ENCODE results near the gene TMEM167B.
"Not testable (repeated sequence)": the region's sequence is repeated elsewhere in the genome, so short reads cannot be mapped to it uniquely, and the experiment has no call there.

TMEM167B gene

GRCh38 chr1:109138358-109138757 is 47.8 kb downstream of the TMEM167B start:
- Histone ChIP-seq H2BK120ac (ENCODE audit: insufficient read depth, low read length, poor library complexity) (no peak overlapping the region), H4K91ac (ENCODE audit: low read depth, low read length) (no peak overlapping the region), H3K79me2 (ENCODE audit: control insufficient read depth, insufficient read depth, low read length, poor library complexity) (no peaks in the 10 kb centered on the region), H3K27ac (ENCODE audit: low read depth, low read length) (no peak overlapping the region), H3K4me1 (ENCODE audit: control insufficient read depth in 1 of 2, insufficient read depth in 2 of 2, low read length in 2 of 2) (peaks cover 4 to 6% of the 10 kb centered on the region in 2 experiments), H3K4me3 (ENCODE audit: low read depth, low read length) (no peak overlapping the region), H4K12ac (ENCODE audit: low read depth, low read length) (no peak overlapping the region), H3K18ac (ENCODE audit: low read length) (no peak overlapping the region), H2BK5ac (ENCODE audit: low read depth, low read length, poor library complexity) (no peak overlapping the region), H2BK12ac (ENCODE audit: low read length) (no peak overlapping the region), H3K4me2 (ENCODE audit: low read length) (no peak overlapping the region), H3K4ac (ENCODE audit: low read depth, low read length) (no peak overlapping the region), H2AFZ (ENCODE audit: insufficient read depth, low read length, poor library complexity) (no peak overlapping the region), H4K8ac (ENCODE audit: low read depth, low read length) (no peak overlapping the region), H3K27me3 (ENCODE audit: insufficient read depth, low read length) (no peaks in the 10 kb centered on the region), H3K79me1 (ENCODE audit: low read length) (no peaks in the 10 kb centered on the region), H2AK5ac (ENCODE audit: low read length) (no peak overlapping the region), H3K14ac (ENCODE audit: low read length) (no peak overlapping the region), H3K9ac (ENCODE audit: low read length) (no peak overlapping the region), H3K9me3 (ENCODE audit: insufficient read depth, low read depth, low read length) (no peaks in the 10 kb centered on the region), H3K23ac (ENCODE audit: low read length) (no peak overlapping the region), H3K36me3 (ENCODE audit: control insufficient read depth in 1 of 2, insufficient read depth in 2 of 2, low read length in 2 of 2) (no peaks in the 10 kb centered on the region)
- no CpG with 5 or more reads among the region's 3 CpGs for WGBS (ENCODE audit: extremely low coverage, insufficient coverage, insufficient read length)
- peak; percentile 53 to 69 for DNase-seq

- H3K4me3 ChIP-seq (ENCODE audit: low read depth, low read length), result no peak overlapping the region
- H3K79me2 ChIP-seq (ENCODE audit: control insufficient read depth, insufficient read depth, low read length, poor library complexity), result no peaks in the 10 kb centered on the region
- no peak overlapping the region for H3K4ac ChIP-seq (ENCODE audit: low read depth, low read length)
- no CpG with 5 or more reads among the region's 3 CpGs for WGBS (ENCODE audit: extremely low coverage, insufficient coverage, insufficient read length)
- H3K23ac ChIP-seq (ENCODE audit: low read length), result no peak overlapping the region
- no peak overlapping the region for H3K14ac ChIP-seq (ENCODE audit: low read length)
- H4K12ac ChIP-seq (ENCODE audit: low read depth, low read length), result no peak overlapping the region
- H4K8ac ChIP-seq (ENCODE audit: low read depth, low read length), result no peak overlapping the region
- no peak overlapping the region for H4K91ac ChIP-seq (ENCODE audit: low read depth, low read length)
- H3K9me3 ChIP-seq (ENCODE audit: insufficient read depth, low read depth, low read length), result no peaks in the 10 kb centered on the region
- H2BK5ac ChIP-seq (ENCODE audit: low read depth, low read length, poor library complexity), result no peak overlapping the region
- H2AK5ac ChIP-seq (ENCODE audit: low read length), result no peak overlapping the region
- H2BK12ac ChIP-seq (ENCODE audit: low read length), result no peak overlapping the region
- DNase-seq, result no peak
- H3K18ac ChIP-seq (ENCODE audit: low read length), result no peak overlapping the region
- no peak overlapping the region for H2BK120ac ChIP-seq (ENCODE audit: insufficient read depth, low read length, poor library complexity)
- H3K27ac ChIP-seq (ENCODE audit: low read depth, low read length), result no peak overlapping the region
- no peaks in the 10 kb centered on the region for H3K27me3 ChIP-seq (ENCODE audit: insufficient read depth, low read length)
- H3K4me1 ChIP-seq (ENCODE audit: control insufficient read depth in 1 of 2, insufficient read depth in 2 of 2, low read length in 2 of 2), result peaks cover 4 to 6% of the 10 kb centered on the region in 2 experiments
- no peaks in the 10 kb centered on the region for H3K36me3 ChIP-seq (ENCODE audit: control insufficient read depth in 1 of 2, insufficient read depth in 2 of 2, low read length in 2 of 2)
- H3K79me1 ChIP-seq (ENCODE audit: low read length), result no peaks in the 10 kb centered on the region
- no peak overlapping the region for H3K9ac ChIP-seq (ENCODE audit: low read length)
- H3K4me2 ChIP-seq (ENCODE audit: low read length), result no peak overlapping the region
- H2AFZ ChIP-seq (ENCODE audit: insufficient read depth, low read length, poor library complexity), result no peak overlapping the region
Observed at GRCh38 chr1:109140392-109140791, 49.8 kb downstream of the TMEM167B start.

- no peak overlapping the region for H2AK5ac ChIP-seq (ENCODE audit: low read length)
- no CpG with 5 or more reads among the region's 5 CpGs for WGBS (ENCODE audit: extremely low coverage, insufficient coverage, insufficient read length)
- H4K8ac ChIP-seq (ENCODE audit: low read depth, low read length), result no peak overlapping the region
- no peaks in the 10 kb centered on the region for H3K9me3 ChIP-seq (ENCODE audit: insufficient read depth, low read depth, low read length)
- no peak overlapping the region for H3K4ac ChIP-seq (ENCODE audit: low read depth, low read length)
- H4K91ac ChIP-seq (ENCODE audit: low read depth, low read length), result no peak overlapping the region
- no peaks in the 10 kb centered on the region for H3K79me2 ChIP-seq (ENCODE audit: control insufficient read depth, insufficient read depth, low read length, poor library complexity)
- no peaks in the 10 kb centered on the region for H3K36me3 ChIP-seq (ENCODE audit: control insufficient read depth in 1 of 2, insufficient read depth in 2 of 2, low read length in 2 of 2)
- no peak overlapping the region for H3K4me3 ChIP-seq (ENCODE audit: low read depth, low read length)
- no peak overlapping the region for H2AFZ ChIP-seq (ENCODE audit: insufficient read depth, low read length, poor library complexity)
- H2BK12ac ChIP-seq (ENCODE audit: low read length), result no peak overlapping the region
- H3K79me1 ChIP-seq (ENCODE audit: low read length), result no peaks in the 10 kb centered on the region
- no peak for DNase-seq
- no peak overlapping the region for H3K9ac ChIP-seq (ENCODE audit: low read length)
- peaks cover 4 to 6% of the 10 kb centered on the region in 2 experiments for H3K4me1 ChIP-seq (ENCODE audit: control insufficient read depth in 1 of 2, insufficient read depth in 2 of 2, low read length in 2 of 2)
- no peak overlapping the region for H2BK5ac ChIP-seq (ENCODE audit: low read depth, low read length, poor library complexity)
- no peak overlapping the region for H3K4me2 ChIP-seq (ENCODE audit: low read length)
- H2BK120ac ChIP-seq (ENCODE audit: insufficient read depth, low read length, poor library complexity), result no peak overlapping the region
- no peaks in the 10 kb centered on the region for H3K27me3 ChIP-seq (ENCODE audit: insufficient read depth, low read length)
- no peak overlapping the region for H4K12ac ChIP-seq (ENCODE audit: low read depth, low read length)
- H3K14ac ChIP-seq (ENCODE audit: low read length), result no peak overlapping the region
- no peak overlapping the region for H3K18ac ChIP-seq (ENCODE audit: low read length)
- H3K23ac ChIP-seq (ENCODE audit: low read length), result no peak overlapping the region
- no peak overlapping the region for H3K27ac ChIP-seq (ENCODE audit: low read depth, low read length)
Observed at GRCh38 chr1:109142260-109142659, 51.7 kb downstream of the TMEM167B start.

GRCh38 chr1:109142725-109143124 is 52.2 kb downstream of the TMEM167B start:
- H3K9ac ChIP-seq (ENCODE audit: low read length); H3K4me2 ChIP-seq (ENCODE audit: low read length); H3K18ac ChIP-seq (ENCODE audit: low read length); H3K4ac ChIP-seq (ENCODE audit: low read depth, low read length); H2BK120ac ChIP-seq (ENCODE audit: insufficient read depth, low read length, poor library complexity); H3K36me3 ChIP-seq (ENCODE audit: control insufficient read depth in 1 of 2, insufficient read depth in 2 of 2, low read length in 2 of 2); H4K91ac ChIP-seq (ENCODE audit: low read depth, low read length); H3K4me3 ChIP-seq (ENCODE audit: low read depth, low read length); DNase-seq; H4K12ac ChIP-seq (ENCODE audit: low read depth, low read length); H3K79me1 ChIP-seq (ENCODE audit: low read length); H2AFZ ChIP-seq (ENCODE audit: insufficient read depth, low read length, poor library complexity); H2BK12ac ChIP-seq (ENCODE audit: low read length); H3K27ac ChIP-seq (ENCODE audit: low read depth, low read length); H3K27me3 ChIP-seq (ENCODE audit: insufficient read depth, low read length); H3K9me3 ChIP-seq (ENCODE audit: insufficient read depth, low read depth, low read length); H2AK5ac ChIP-seq (ENCODE audit: low read length); H4K8ac ChIP-seq (ENCODE audit: low read depth, low read length); H3K23ac ChIP-seq (ENCODE audit: low read length); H3K4me1 ChIP-seq (ENCODE audit: control insufficient read depth in 1 of 2, insufficient read depth in 2 of 2, low read length in 2 of 2); H3K14ac ChIP-seq (ENCODE audit: low read length); H3K79me2 ChIP-seq (ENCODE audit: control insufficient read depth, insufficient read depth, low read length, poor library complexity); H2BK5ac ChIP-seq (ENCODE audit: low read depth, low read length, poor library complexity): not testable (repeated sequence)
- WGBS (ENCODE audit: extremely low coverage, insufficient coverage, insufficient read length), result no CpG with 5 or more reads among the region's 6 CpGs

Measured in trophoblast cell (in vitro differentiated cells and primary cell).